ENCODE measurements around the gene COX7B2.

GRCh38 chr4:46890056-46890455 lies 19.0 kb downstream of the COX7B2 start:
- TF ChIP-seq POLR2A (IDR thresholded peaks at IDR 0.05; ENCODE audit: low read depth, low read length) = no peak
- no peak for TF ChIP-seq POLR2AphosphoS5 (IDR thresholded peaks at IDR 0.05; ENCODE audit: low read depth, low read length)
- no peak for TF ChIP-seq TAF1 (IDR thresholded peaks at IDR 0.05; ENCODE audit: low read depth, low read length)
- no peak for TF ChIP-seq POU2F2 (IDR thresholded peaks at IDR 0.05; ENCODE audit: low read depth, low read length)
- no peak for TF ChIP-seq SPI1 (IDR thresholded peaks at IDR 0.05; ENCODE audit: low read depth, low read length)
